Measurements from ENCODE around the gene TMEM263. TPM values are rescaled to one million over a fixed set of nuclear protein-coding genes. Genes with fewer than 3 reads are reported as not detected.
"Not testable (repeated sequence)": the region's sequence is repeated elsewhere in the genome, so short reads cannot be mapped to it uniquely, and the experiment has no call there.

TMEM263 gene
- total and polyA plus RNA-seq, 8 donors = 12.9 to 108 (median 29.9) TPM

DNA sequence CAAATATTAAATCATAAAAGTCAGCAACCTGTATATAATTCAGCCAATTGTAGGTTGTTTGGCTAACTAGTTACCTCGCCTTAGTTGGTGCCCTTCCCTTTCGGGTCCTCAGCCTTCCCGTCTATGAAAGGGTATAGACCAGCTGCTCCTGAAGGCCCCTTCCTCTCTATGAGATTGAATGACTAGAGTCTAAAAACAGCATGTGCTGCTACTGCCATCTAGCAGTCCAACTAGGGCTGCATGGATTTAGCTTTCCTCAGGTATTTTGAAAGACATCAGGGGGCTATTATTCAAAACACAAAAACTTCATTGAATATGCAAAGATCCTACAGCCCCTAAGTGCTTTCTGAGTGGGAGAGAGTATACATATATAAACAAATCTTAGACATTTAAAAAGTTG is 37.0 kb upstream of the TMEM263 start:
- Histone ChIP-seq H3K36me3 (no peaks in the 10 kb centered on the region), H3K4me3 (no peak overlapping the region), H3K9me3 (no peaks in the 10 kb centered on the region), H3K27me3 (peaks cover 0 to 24% (median 0%) of the 10 kb centered on the region in 3 donors), H3K27ac (no peak overlapping the region), H3K4me1 (no peaks in the 10 kb centered on the region)
- peak in 1 of 2 donors; percentile 55 for DNase-seq
- no peak for TF ChIP-seq EP300 (IDR thresholded peaks at IDR 0.05)
- TF ChIP-seq, protein P1, sequence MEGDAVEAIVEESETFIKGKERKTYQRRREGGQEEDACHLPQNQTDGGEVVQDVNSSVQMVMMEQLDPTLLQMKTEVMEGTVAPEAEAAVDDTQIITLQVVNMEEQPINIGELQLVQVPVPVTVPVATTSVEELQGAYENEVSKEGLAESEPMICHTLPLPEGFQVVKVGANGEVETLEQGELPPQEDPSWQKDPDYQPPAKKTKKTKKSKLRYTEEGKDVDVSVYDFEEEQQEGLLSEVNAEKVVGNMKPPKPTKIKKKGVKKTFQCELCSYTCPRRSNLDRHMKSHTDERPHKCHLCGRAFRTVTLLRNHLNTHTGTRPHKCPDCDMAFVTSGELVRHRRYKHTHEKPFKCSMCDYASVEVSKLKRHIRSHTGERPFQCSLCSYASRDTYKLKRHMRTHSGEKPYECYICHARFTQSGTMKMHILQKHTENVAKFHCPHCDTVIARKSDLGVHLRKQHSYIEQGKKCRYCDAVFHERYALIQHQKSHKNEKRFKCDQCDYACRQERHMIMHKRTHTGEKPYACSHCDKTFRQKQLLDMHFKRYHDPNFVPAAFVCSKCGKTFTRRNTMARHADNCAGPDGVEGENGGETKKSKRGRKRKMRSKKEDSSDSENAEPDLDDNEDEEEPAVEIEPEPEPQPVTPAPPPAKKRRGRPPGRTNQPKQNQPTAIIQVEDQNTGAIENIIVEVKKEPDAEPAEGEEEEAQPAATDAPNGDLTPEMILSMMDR (IDR thresholded peaks at IDR 0.05) = peak in 1 of 7 experiments; percentile 33
- intact Hi-C loops (cut with DNase I; ENCODE audit: low total_unique reads) = loop anchor here (10.0 kb wide), 1 partner anchor 534 kb away; no protein-coding TSS in a partner anchor
- WGBS, 5 donors = 12 to 23% (median 13%) methylated on average over 3 of the region's 3 CpGs

DNA sequence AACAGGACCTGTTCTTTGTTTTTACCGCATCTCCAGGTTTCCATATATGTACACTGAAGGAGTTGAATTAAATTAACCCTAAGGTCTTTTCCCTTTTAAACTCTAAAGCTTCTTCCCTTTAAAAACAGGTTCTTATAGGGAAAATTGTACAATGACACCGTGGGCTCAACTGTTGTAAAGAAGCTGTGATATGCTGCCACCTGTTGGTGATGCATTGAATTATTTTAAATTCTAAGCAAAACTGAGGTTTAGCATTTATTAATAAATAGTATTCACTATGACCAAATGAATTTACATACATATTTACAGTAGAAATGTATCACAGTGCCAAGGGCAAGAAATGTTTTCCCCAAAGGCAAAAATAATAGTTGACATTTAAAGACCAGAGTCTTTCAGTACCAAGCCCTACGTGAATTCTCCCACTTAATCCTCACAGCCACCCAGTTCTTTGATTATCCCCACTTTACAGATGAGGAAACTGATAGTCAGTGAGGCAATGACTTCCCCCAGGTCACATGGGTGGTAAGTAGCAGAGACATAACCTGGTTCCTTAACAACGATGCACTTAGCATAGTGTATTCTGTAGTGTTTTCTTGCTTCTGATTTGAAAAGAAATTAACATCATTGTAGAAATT is 35.7 kb upstream of the TMEM263 start:
- 37 to 43% (median 42%) methylated on average over 4 of the region's 4 CpGs for WGBS, 5 donors
- Histone ChIP-seq H3K4me3 (no peak overlapping the region), H3K27me3 (peaks cover 0 to 16% (median 0%) of the 10 kb centered on the region in 3 donors), H3K9me3 (no peaks in the 10 kb centered on the region), H3K4me1 (no peaks in the 10 kb centered on the region), H3K36me3 (no peaks in the 10 kb centered on the region), H3K27ac (no peak overlapping the region)
- intact Hi-C loops (cut with DNase I; ENCODE audit: low total_unique reads) = loop anchor here (10.0 kb wide), 1 partner anchor 535 kb away; no protein-coding TSS in a partner anchor
- peak in 1 of 2 donors; percentile 75 for DNase-seq
- TF ChIP-seq, protein P1 (IDR thresholded peaks at IDR 0.05) = peak in 5 of 7 experiments; percentile 38 to 92 (median 75)
- TF ChIP-seq POLR2A (IDR thresholded peaks at IDR 0.05) = no peak

DNA sequence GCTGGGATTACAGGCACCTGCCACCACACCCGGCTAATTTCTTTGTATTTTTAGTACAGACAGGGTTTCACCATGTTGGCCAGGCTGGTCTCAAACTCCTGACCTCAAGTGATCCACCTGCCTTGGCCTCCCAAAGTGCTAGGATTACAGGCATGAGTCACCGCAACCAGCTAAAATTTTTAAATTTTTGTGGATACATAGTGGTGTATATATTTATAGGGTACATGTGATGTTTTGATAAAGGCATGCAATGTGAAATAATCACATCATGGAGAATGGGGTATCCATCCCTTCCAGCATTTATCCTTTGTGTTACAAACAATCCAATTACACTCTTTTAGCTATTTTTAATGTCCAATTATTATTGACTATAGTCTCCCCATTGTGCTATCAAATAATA is 33.7 kb upstream of the TMEM263 start:
- H3K9me3 ChIP-seq; H3K4me3 ChIP-seq; H3K36me3 ChIP-seq; DNase-seq; H3K27ac ChIP-seq; intact Hi-C loops (cut with DNase I; ENCODE audit: low total_unique reads); H3K4me1 ChIP-seq; H3K27me3 ChIP-seq: not testable (repeated sequence)
- 75 to 93% (median 85%) methylated on average over 2 of the region's 2 CpGs for WGBS, 5 donors

DNA sequence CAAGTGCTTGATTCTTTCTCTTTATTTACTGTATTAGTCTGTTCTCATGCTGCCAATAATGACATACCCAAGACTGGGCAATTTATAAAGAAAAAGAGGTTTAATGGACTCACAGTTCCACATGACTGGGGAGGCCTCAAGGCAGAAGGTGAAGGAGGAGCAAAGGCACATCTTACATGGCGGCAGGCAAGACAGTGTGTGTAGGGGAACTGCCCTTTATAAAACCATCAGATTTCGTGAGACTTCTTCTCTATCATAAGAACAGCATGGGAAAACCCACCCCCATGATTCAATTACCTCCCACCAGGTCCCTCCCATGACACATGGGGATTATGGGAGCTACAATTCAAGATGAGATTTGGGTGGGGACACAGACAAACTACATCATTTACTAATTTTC is 32.1 kb upstream of the TMEM263 start:
- intact Hi-C loops (cut with DNase I; ENCODE audit: low total_unique reads); H3K4me1 ChIP-seq; H3K27ac ChIP-seq; H3K4me3 ChIP-seq; H3K36me3 ChIP-seq; H3K27me3 ChIP-seq; DNase-seq; H3K9me3 ChIP-seq: not testable (repeated sequence)
- 85 to 93% (median 89%) methylated on average over 2 of the region's 2 CpGs for WGBS, 5 donors

DNA sequence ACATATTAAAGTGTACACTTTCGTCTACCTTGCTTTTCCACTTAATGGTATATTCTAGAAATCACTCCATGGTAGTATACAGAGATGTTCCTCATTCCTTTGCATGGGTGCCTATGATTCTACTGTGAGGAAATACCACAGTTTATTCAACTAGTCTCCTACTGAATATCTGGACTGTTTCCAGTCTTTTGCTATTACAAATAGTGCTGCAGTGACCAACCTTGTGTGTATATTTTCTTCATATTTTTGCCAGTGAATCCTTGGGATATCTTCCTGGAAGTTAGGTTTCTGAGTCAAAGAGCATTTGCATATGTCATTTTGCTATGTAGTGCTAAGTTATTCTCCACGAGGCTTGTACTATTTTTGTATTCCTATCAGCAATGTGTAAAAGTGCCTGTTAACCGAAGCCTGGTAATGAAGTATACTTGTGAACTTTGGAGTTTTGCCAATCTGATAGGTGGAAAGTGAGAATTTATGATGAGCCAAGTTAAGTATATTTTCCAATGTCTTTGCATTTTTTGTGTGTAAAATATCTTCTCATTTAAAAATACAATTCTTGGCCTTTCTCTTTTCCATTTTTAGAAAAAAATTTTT is 31.3 kb upstream of the TMEM263 start:
- intact Hi-C loops (cut with DNase I; ENCODE audit: low total_unique reads) = no loop called here
- TF ChIP-seq POLR2A (IDR thresholded peaks at IDR 0.05) (no peak), EP300 (IDR thresholded peaks at IDR 0.05) (no peak), POLR2AphosphoS5 (IDR thresholded peaks at IDR 0.05) (no peak)
- TF ChIP-seq, protein P1 (IDR thresholded peaks at IDR 0.05) = no peak
- no peaks in the 10 kb centered on the region for H3K36me3 ChIP-seq

More for the DNA sequence above, 31.3 kb upstream of the TMEM263 start:
- H3K4me1 ChIP-seq = no peaks in the 10 kb centered on the region
- 40 to 57% (median 52%) methylated on average over 3 of the region's 3 CpGs for WGBS, 5 donors
- no peak overlapping the region for H3K4me3 ChIP-seq
- H3K27ac ChIP-seq = no peak overlapping the region
- H3K9me3 ChIP-seq = no peaks in the 10 kb centered on the region
- peaks cover 0 to 2% (median 0%) of the 10 kb centered on the region in 3 donors for H3K27me3 ChIP-seq
- DNase-seq = no peak
